ENCODE data around the gene PDE3B. TPM values are rescaled to one million over a fixed set of nuclear protein-coding genes. Genes with fewer than 3 reads are reported as not detected.

The PDE3B gene
- total and polyA plus RNA-seq, 10 donors = 1.7 to 78.7 (median 20.8) TPM

GRCh38 chr11:14892036-14892556 lies 248.5 kb downstream of the PDE3B start, which contains the start of gene CYP2R1:
Gene CYP2R1 (minus strand): TSS chr11:14892231. CDS start chr11:14892205, 26 bp downstream.
- DNase-seq = peak; percentile 97
- 0 to 1% (median 0%) methylated on average over 17 to 36 of the region's 36 CpGs for WGBS, 5 donors
- Histone ChIP-seq H3K27me3 (replicated peaks in 1 of 7) (no peaks in the 10 kb centered on the region), H3K36me3 (no peaks in the 10 kb centered on the region), H3K27ac (peak within 1 kb of the TSS; percentile 90 to 97 (median 96)), H3K4me3 (peak within 1 kb of the TSS; percentile 72 to 79 (median 76)), H3K4me1 (peaks cover 8 to 64% (median 29%) of the 10 kb centered on the region in 6 donors), H3K9me3 (no peaks in the 10 kb centered on the region)
- TF ChIP-seq CTCF (IDR thresholded peaks at IDR 0.05 in 8 of 11, conservative IDR thresholded peaks at IDR 0.05 in 3 of 11) = peak in 2 of 11 experiments; percentile 33 to 44
- peak in 1 of 3 donors; percentile 34 for TF ChIP-seq POLR2A (IDR thresholded peaks at IDR 0.05)
- TF ChIP-seq POLR2AphosphoS5 (IDR thresholded peaks at IDR 0.05) = peak; percentile 53 to 89 (median 89)
- intact Hi-C loops (cut with DNase I; ENCODE audit: low total_unique reads) = no loop called here

GRCh38 chr11:14892577-14892976 lies 249.0 kb downstream of the PDE3B start:
- Histone ChIP-seq H3K9me3 (no peaks in the 10 kb centered on the region), H3K36me3 (no peaks in the 10 kb centered on the region), H3K4me1 (peaks cover 8 to 60% (median 29%) of the 10 kb centered on the region in 6 donors), H3K4me3 (peak overlapping the region; percentile 72 to 79 (median 76)), H3K27ac (peak overlapping the region in 7 of 8 donors; percentile 94 to 97 (median 96)), H3K27me3 (replicated peaks in 1 of 7) (no peaks in the 10 kb centered on the region)
- 89 to 96% (median 91%) methylated on average over 2 of the region's 2 CpGs for WGBS, 5 donors
- no peak for DNase-seq
- TF ChIP-seq CTCF (IDR thresholded peaks at IDR 0.05 in 8 of 11, conservative IDR thresholded peaks at IDR 0.05 in 3 of 11) (no peak), POLR2A (IDR thresholded peaks at IDR 0.05) (no peak), POLR2AphosphoS5 (IDR thresholded peaks at IDR 0.05) (no peak)
- intact Hi-C loops (cut with DNase I; ENCODE audit: low total_unique reads) = no loop called here

GRCh38 chr11:14894657-14895598 lies 251.3 kb downstream of the PDE3B start:
- Histone ChIP-seq H3K27ac (peak overlapping the region in 5 of 8 donors; percentile 12 to 64 (median 41)), H3K4me3 (no peak overlapping the region), H3K4me1 (peaks cover 8 to 49% (median 20%) of the 10 kb centered on the region in 6 donors), H3K9me3 (no peaks in the 10 kb centered on the region), H3K36me3 (no peaks in the 10 kb centered on the region), H3K27me3 (replicated peaks in 1 of 7) (no peaks in the 10 kb centered on the region)
- TF ChIP-seq POLR2AphosphoS5 (IDR thresholded peaks at IDR 0.05) (peak in 1 of 3 donors; percentile 68), CTCF (IDR thresholded peaks at IDR 0.05 in 8 of 11, conservative IDR thresholded peaks at IDR 0.05 in 3 of 11) (no peak), POLR2A (IDR thresholded peaks at IDR 0.05) (no peak)
- peak; percentile 71 for DNase-seq
- WGBS, 5 donors = 45 to 70% (median 54%) methylated on average over 5 of the region's 5 CpGs
- intact Hi-C loops (cut with DNase I; ENCODE audit: low total_unique reads) = no loop called here

GRCh38 chr11:14898355-14898754 lies 254.8 kb downstream of the PDE3B start:
- DNase-seq = no peak
- TF ChIP-seq POLR2A (IDR thresholded peaks at IDR 0.05) (no peak), POLR2AphosphoS5 (IDR thresholded peaks at IDR 0.05) (no peak), CTCF (IDR thresholded peaks at IDR 0.05 in 8 of 11, conservative IDR thresholded peaks at IDR 0.05 in 3 of 11) (no peak)
- WGBS, 5 donors = 67 to 82% (median 72%) methylated on average over 3 of the region's 3 CpGs

More at GRCh38 chr11:14898355-14898754, 254.8 kb downstream of the PDE3B start:
- Histone ChIP-seq H3K27ac (peak overlapping the region in 2 of 8 donors; percentile 5 to 46), H3K9me3 (no peaks in the 10 kb centered on the region), H3K27me3 (replicated peaks in 1 of 7) (no peaks in the 10 kb centered on the region), H3K36me3 (no peaks in the 10 kb centered on the region), H3K4me3 (no peak overlapping the region), H3K4me1 (peaks cover 0 to 26% (median 4%) of the 10 kb centered on the region in 6 donors)
- intact Hi-C loops (cut with DNase I; ENCODE audit: low total_unique reads) = no loop called here
